GM12891 (cell line): ENCODE results near the gene ZIM2.

Experiments used
- POLR2A ChIP-seq: IDR thresholded peaks from 2 replicates; pipeline ENCODE4 v1.6.1; 2011; ENCODE audit warnings: low read depth, low read length, control low read depth
- POLR2AphosphoS5 ChIP-seq: IDR thresholded peaks from 2 replicates; pipeline ENCODE4 v1.6.1; 2011; ENCODE audit warnings: low read depth, low read length, control low read depth
- TAF1 ChIP-seq: IDR thresholded peaks from 2 replicates; pipeline ENCODE4 v1.6.1; 2011; ENCODE audit warnings: low read depth, low read length, control low read depth

DNA sequence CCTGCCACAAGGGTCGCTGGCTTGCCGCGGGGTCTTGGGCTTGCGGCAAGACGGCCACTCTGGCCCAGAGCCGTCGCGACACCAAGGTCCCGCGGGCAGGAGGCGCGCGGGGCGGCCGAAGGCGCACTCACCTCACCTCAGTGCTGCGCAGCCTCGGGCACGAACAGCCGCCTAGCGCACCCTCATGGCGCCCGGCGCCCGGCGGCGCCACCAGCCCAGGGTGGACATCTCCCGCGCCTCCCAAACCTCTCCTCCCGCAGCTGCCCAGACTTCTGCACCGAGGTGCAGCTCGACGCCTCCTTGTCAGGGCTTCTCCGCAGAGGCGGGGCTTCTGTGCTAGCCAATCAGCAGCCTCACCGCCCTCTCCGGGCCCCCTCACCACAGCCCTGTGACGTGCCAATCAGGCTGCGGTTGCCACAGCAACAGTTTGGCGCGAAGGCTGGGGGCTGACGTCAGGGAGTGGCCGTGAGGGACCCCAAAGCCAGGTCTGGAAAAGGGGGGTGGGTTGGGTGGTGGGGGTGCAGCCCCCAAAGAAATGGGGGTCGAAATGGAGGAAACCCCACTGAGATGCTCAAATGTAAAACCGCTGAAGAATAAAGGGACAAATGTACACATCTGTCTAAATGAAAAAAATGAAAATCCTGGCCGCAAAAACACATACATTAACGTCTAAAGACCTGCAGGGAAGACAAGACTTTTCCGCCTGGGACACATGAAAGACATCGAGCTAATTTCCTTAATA lies at the start of gene ZIM2, which contains the start of gene PEG3:
- TF ChIP-seq POLR2A, result no peak
- no peak for TF ChIP-seq TAF1
- TF ChIP-seq POLR2AphosphoS5, result no peak
